H9 (cell line): Measurements from ENCODE around the gene AHI1. TPM values are rescaled to one million over a fixed set of nuclear protein-coding genes. Genes with fewer than 3 reads are reported as not detected.

Source experiments
- DNase-seq: peaks from one replicate; pipeline ENCODE4 v3.0.0-alpha.2; 2017
- H2AFZ ChIP-seq: one replicate; pipeline ENCODE4 v1.6.1; 2013; ENCODE audit warnings: mild to moderate bottlenecking, low read length, control low read depth, moderate library complexity
- H2AK5ac ChIP-seq: 2 replicates; pipeline ENCODE4 v1.6.1; 2013; ENCODE audit warnings: low read length, control low read depth, mixed read lengths; ENCODE audit not compliant: insufficient read length
- H2BK120ac ChIP-seq: one replicate; pipeline ENCODE4 v1.6.1; 2013; ENCODE audit warnings: low read depth, mild to moderate bottlenecking, low read length, control low read depth, inconsistent platforms; ENCODE audit not compliant: poor library complexity, severe bottlenecking
- H2BK12ac ChIP-seq: 2 replicates; pipeline ENCODE4 v1.6.1; 2013; ENCODE audit warnings: low read length, control low read depth, mixed read lengths, low read depth; ENCODE audit not compliant: insufficient read length
- H2BK15ac ChIP-seq: 2 replicates; pipeline ENCODE4 v1.6.1; 2013; ENCODE audit warnings: low read depth, low read length, control low read depth
- H2BK20ac ChIP-seq: one replicate; pipeline ENCODE4 v1.6.1; 2013; ENCODE audit warnings: low read depth, mild to moderate bottlenecking, low read length, control low read depth, inconsistent platforms; ENCODE audit not compliant: poor library complexity, severe bottlenecking
- H2BK5ac ChIP-seq: 2 replicates; pipeline ENCODE4 v1.6.1; 2013; ENCODE audit warnings: low read length, control low read depth, mixed read lengths; ENCODE audit not compliant: insufficient read length
- H3K14ac ChIP-seq: 2 replicates; pipeline ENCODE4 v1.6.1; 2013; ENCODE audit warnings: low read length, control low read depth; ENCODE audit not compliant: insufficient read depth
- H3K18ac ChIP-seq: 2 replicates; pipeline ENCODE4 v1.6.1; 2013; ENCODE audit warnings: low read depth, mild to moderate bottlenecking, mixed read lengths, low read length, control low read depth; ENCODE audit not compliant: insufficient read length
- H3K23ac ChIP-seq: 2 replicates; pipeline ENCODE4 v1.6.1; 2013; ENCODE audit warnings: low read length, control low read depth, mixed read lengths, low read depth; ENCODE audit not compliant: insufficient read length
- H3K23me2 ChIP-seq: 2 replicates; pipeline ENCODE4 v1.6.1; 2013; ENCODE audit warnings: low read depth, mild to moderate bottlenecking, mixed read lengths, low read length, control low read depth; ENCODE audit not compliant: insufficient read length, poor library complexity, severe bottlenecking
- H3K27ac ChIP-seq: 2 replicates; pipeline ENCODE4 v1.5.1; 2013; ENCODE audit warnings: low read length, control low read depth, mixed read lengths, low read depth; ENCODE audit not compliant: insufficient read length
- H3K27me3 ChIP-seq: 2 replicates; pipeline ENCODE4 v1.6.1; 2013; ENCODE audit warnings: low read length, control low read depth, inconsistent platforms; ENCODE audit not compliant: insufficient read depth
- H3K4ac ChIP-seq: 2 replicates; pipeline ENCODE4 v1.6.1; 2013; ENCODE audit warnings: low read depth, mild to moderate bottlenecking, control low read depth, inconsistent platforms, low read length, moderate library complexity
- H3K4me1 ChIP-seq: 2 replicates; pipeline ENCODE4 v1.6.1; 2013; ENCODE audit warnings: low read length, control low read depth, inconsistent platforms; ENCODE audit not compliant: insufficient read depth
- H3K4me2 ChIP-seq: 2 replicates; pipeline ENCODE4 v1.6.1; 2013; ENCODE audit warnings: low read length, control low read depth, mixed read lengths; ENCODE audit not compliant: insufficient read length, insufficient read depth
- H3K56ac ChIP-seq: 2 replicates; pipeline ENCODE4 v1.6.1; 2013; ENCODE audit warnings: low read depth, mild to moderate bottlenecking, mixed read lengths, low read length, control low read depth; ENCODE audit not compliant: insufficient read length
- H3K79me1 ChIP-seq: 2 replicates; pipeline ENCODE4 v1.6.1; 2013; ENCODE audit warnings: low read depth, mild to moderate bottlenecking, moderate library complexity, low read length, control low read depth, inconsistent platforms; ENCODE audit not compliant: insufficient read depth, poor library complexity, severe bottlenecking
- H3K79me2 ChIP-seq: 2 replicates; pipeline ENCODE4 v1.6.1; 2013; ENCODE audit warnings: low read length, control low read depth, inconsistent platforms; ENCODE audit not compliant: insufficient read depth
- H3K9ac ChIP-seq: 2 replicates; pipeline ENCODE4 v1.6.1; 2013; ENCODE audit warnings: low read length, control low read depth, mixed read lengths; ENCODE audit not compliant: insufficient read length; ENCODE audit errors: extremely low read depth
- H3K9me3 ChIP-seq: one replicate; pipeline ENCODE4 v1.6.1; 2013; ENCODE audit warnings: low read depth, low read length, inconsistent platforms; ENCODE audit not compliant: control insufficient read depth
- H3T11ph ChIP-seq: one replicate; pipeline ENCODE4 v1.6.1; 2013; ENCODE audit warnings: mild to moderate bottlenecking, low read length, control low read depth, inconsistent platforms
- H4K20me1 ChIP-seq: one replicate; pipeline ENCODE4 v1.6.1; 2013; ENCODE audit not compliant: control insufficient read depth, insufficient read length, insufficient read depth
- H4K5ac ChIP-seq: 2 replicates; pipeline ENCODE4 v1.6.1; 2013; ENCODE audit warnings: low read depth, mild to moderate bottlenecking, mixed read lengths, low read length, control low read depth; ENCODE audit not compliant: insufficient read length
- H4K8ac ChIP-seq: replicated peaks from 2 replicates; pipeline ENCODE4 v1.6.1; 2013; ENCODE audit warnings: low read length, control low read depth, mixed read lengths, low read depth; ENCODE audit not compliant: insufficient read length
- H4K91ac ChIP-seq: 2 replicates; pipeline ENCODE4 v1.6.1; 2013; ENCODE audit warnings: low read depth, mild to moderate bottlenecking, moderate library complexity, mixed read lengths, low read length, control low read depth; ENCODE audit not compliant: insufficient read length
- H3K27ac Mint-ChIP-seq, 3 experiments: 2 replicates in 2 of 3; 3 replicates in 1 of 3; pipeline ENCODE4 v1.8.0; 2020 to 2021; ENCODE audit warnings: mixed read lengths in 3 of 3, mild to moderate bottlenecking in 1 of 3, moderate library complexity in 1 of 3
- H3K27me3 Mint-ChIP-seq: 2 replicates; pipeline ENCODE4 v1.8.0; 2021; ENCODE audit warnings: low read depth, mild to moderate bottlenecking, moderate library complexity, mixed read lengths
- H3K36me3 Mint-ChIP-seq, 3 experiments: 2 replicates in 2 of 3; 3 replicates in 1 of 3; pipeline ENCODE4 v1.8.0; 2020 to 2021; ENCODE audit warnings: low read depth in 3 of 3, mixed read lengths in 3 of 3; ENCODE audit not compliant: insufficient read depth in 1 of 3
- H3K4me1 Mint-ChIP-seq, 2 experiments: 2 replicates each; pipeline ENCODE4 v1.8.0; 2020; ENCODE audit warnings: mixed read lengths in 2 of 2
- H3K4me3 Mint-ChIP-seq, 2 experiments: 2 replicates in 1 of 2; 3 replicates in 1 of 2; pipeline ENCODE4 v1.8.0; 2020 to 2021; ENCODE audit warnings: mild to moderate bottlenecking in 2 of 2, mixed read lengths in 2 of 2, moderate library complexity in 1 of 2
- H3K9me3 Mint-ChIP-seq, 2 experiments: 2 replicates in 1 of 2; 3 replicates in 1 of 2; pipeline ENCODE4 v1.8.0; 2020; ENCODE audit warnings: mild to moderate bottlenecking in 2 of 2, mixed read lengths in 2 of 2, moderate library complexity in 1 of 2
- CTCF ChIP-seq: fragments of 200-600 bp; sonication (generic); conservative IDR thresholded peaks from 3 replicates; pipeline ENCODE4 v1.8.0; 2021; ENCODE audit warnings: antibody characterized with exemption, mild to moderate bottlenecking
- WGBS: extraction: QIAGEN DNeasy Blood & Tissue Kit; methylation state at CpG from one replicate; pipeline ENCODE4 v1.1.7; 2013; ENCODE audit warnings: missing lambda C conversion rate, low lambda C conversion rate, mixed read lengths; ENCODE audit not compliant: insufficient read length; ENCODE audit errors: extremely low coverage; 5-methylcytosine and 5-hydroxymethylcytosine counted together
- total RNA-seq: library from RNA; stranded (reverse); gene quantifications from 2 replicates; pipeline ENCODE4 v1.2.1, GENCODE V29; 2021

The AHI1 gene
- total RNA-seq, 1 experiment from 2014 or later = 9.9 TPM

GRCh38 chr6:135360222-135360621 lies 137.3 kb downstream of the AHI1 start:
- no CpG with 5 or more reads among the region's 2 CpGs for WGBS

More at GRCh38 chr6:135360222-135360621, 137.3 kb downstream of the AHI1 start:
- H3K4me1 Mint-ChIP-seq = peaks cover 4% of the 10 kb centered on the region in 2 experiments
- no peak overlapping the region for H2AK5ac ChIP-seq
- no peak overlapping the region for H4K8ac ChIP-seq
- no peak overlapping the region for H2BK15ac ChIP-seq
- H3K14ac ChIP-seq = no peak overlapping the region
- no peak overlapping the region for H2BK20ac ChIP-seq
- H2BK5ac ChIP-seq = no peak overlapping the region
- H4K20me1 ChIP-seq = no peaks in the 10 kb centered on the region
- no peak overlapping the region for H2BK12ac ChIP-seq
- H3K9ac ChIP-seq = no peak overlapping the region
- TF ChIP-seq CTCF = no peak
- no peaks in the 10 kb centered on the region for H3K79me2 ChIP-seq
- H3K23me2 ChIP-seq = no peaks in the 10 kb centered on the region
- no peaks in the 10 kb centered on the region for H3K79me1 ChIP-seq
- H3K23ac ChIP-seq = no peak overlapping the region
- no peak overlapping the region for H3K18ac ChIP-seq
- H2BK120ac ChIP-seq = no peak overlapping the region
- H3K4me2 ChIP-seq = no peak overlapping the region
- no peak overlapping the region for H4K5ac ChIP-seq
- no peaks in the 10 kb centered on the region for H3K27me3 ChIP-seq
- no peak overlapping the region for H3T11ph ChIP-seq
- H2AFZ ChIP-seq = no peak overlapping the region
- H3K9me3 ChIP-seq = no peaks in the 10 kb centered on the region
- peaks cover 12 to 13% of the 10 kb centered on the region in 2 experiments for H3K9me3 Mint-ChIP-seq
- H3K4me3 Mint-ChIP-seq = no peak overlapping the region
- no peak overlapping the region for H3K4ac ChIP-seq
- H3K27me3 Mint-ChIP-seq = peaks cover 1% of the 10 kb centered on the region; the same call in 1 of the 2 replicates
- peaks cover 7 to 11% (median 7%) of the 10 kb centered on the region in 3 experiments for H3K36me3 Mint-ChIP-seq
- no peak overlapping the region for H3K56ac ChIP-seq
- H3K4me1 ChIP-seq = no peaks in the 10 kb centered on the region
- H3K27ac Mint-ChIP-seq = peak overlapping the region in 1 of 3 experiments; percentile 72; a peak in 1 of 7 replicates
- no peak overlapping the region for H4K91ac ChIP-seq
- no peak for DNase-seq
- H3K27ac ChIP-seq = no peak overlapping the region
